GM21825 (cell line): ENCODE measurements around the gene HRH3.

Experiments used
- ATAC-seq: cut with Tn5 transposase; IDR thresholded peaks from one replicate; pipeline ENCODE4 v1.9.1; 2021; ENCODE audit warnings: mild to moderate bottlenecking, moderate library complexity; ENCODE audit not compliant: unreplicated experiment

The HRH3 gene

GRCh38 chr20:62230696-62231095, 10.6 kb upstream of the HRH3 start:
- ATAC-seq, result no peak

GRCh38 chr20:62230276-62230675, 10.2 kb upstream of the HRH3 start:
- no peak for ATAC-seq

GRCh38 chr20:62229667-62230066, 9.6 kb upstream of the HRH3 start:
- no peak for ATAC-seq

DNA sequence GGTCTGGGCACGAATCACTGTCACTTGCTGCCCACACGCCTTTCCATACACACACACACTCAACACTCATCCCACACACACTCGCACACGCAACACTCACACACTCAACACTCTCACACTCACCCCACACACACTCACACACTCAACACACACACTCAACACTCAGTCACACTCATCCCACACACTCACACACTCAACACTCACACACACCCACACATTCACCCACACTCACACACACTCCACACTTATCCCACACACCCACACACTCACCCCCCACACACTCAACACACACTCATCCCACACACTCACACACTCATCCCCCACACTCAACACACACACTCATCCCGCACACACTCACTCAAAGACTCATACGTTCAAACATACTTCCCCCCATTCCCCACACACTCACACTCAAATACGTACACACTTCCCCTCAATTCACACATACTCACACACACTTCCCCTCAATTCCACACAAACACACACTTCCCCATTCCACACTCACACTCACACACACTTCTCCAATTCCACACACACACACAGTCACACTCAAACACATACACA, 9.0 kb upstream of the HRH3 start:
- no peak for ATAC-seq

- no peak for ATAC-seq
These were observed 8.2 kb upstream of the HRH3 start for GRCh38 chr20:62227977-62228958.

DNA sequence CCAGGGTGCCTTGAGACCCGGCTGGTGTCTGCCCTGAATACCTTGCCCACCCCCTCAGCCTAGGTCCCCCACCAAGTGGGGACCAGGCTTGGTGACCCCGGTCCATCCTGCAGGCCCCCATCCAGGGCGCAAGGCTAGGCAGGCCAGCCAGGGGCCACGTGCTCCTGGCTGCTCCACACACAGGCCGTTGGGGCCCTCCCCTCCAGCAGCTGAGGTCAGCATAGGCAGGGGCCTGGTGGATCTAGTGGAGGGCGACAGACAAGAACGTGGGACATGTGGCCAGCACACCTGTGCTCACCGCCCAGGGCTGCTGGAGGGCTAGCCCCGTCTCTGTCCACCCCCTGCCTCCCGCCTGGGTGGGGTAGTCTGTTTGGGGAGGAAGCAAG, 7.5 kb upstream of the HRH3 start:
- ATAC-seq, result no peak

GRCh38 chr20:62226707-62227590, 6.9 kb upstream of the HRH3 start:
- no peak for ATAC-seq

- no peak for ATAC-seq
These were observed 6.0 kb upstream of the HRH3 start for GRCh38 chr20:62225820-62226635.

- ATAC-seq, result no peak
These were observed 4.9 kb upstream of the HRH3 start for GRCh38 chr20:62225026-62225425.

GRCh38 chr20:62224113-62224855, 4.2 kb upstream of the HRH3 start:
- no peak for ATAC-seq

DNA sequence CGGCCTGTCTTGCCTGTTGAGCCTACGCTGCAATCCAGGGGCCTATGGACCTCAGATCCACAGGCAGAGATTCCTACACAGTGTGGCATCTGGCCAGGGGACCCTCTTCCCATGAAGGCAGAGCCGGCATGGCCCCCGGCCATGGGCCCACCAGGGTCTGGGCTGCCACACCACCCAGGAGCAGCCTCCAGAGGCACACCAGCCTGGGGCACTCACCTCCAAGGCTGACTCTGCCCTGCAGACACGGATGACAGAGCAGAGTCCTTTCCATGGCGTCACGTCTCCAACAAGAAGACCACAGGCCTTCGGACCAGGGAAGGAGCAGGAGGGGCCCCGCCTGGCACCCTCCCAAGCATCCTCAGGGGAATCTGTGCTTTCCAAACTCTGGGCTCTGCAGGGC, 3.5 kb upstream of the HRH3 start:
- ATAC-seq, result no peak

DNA sequence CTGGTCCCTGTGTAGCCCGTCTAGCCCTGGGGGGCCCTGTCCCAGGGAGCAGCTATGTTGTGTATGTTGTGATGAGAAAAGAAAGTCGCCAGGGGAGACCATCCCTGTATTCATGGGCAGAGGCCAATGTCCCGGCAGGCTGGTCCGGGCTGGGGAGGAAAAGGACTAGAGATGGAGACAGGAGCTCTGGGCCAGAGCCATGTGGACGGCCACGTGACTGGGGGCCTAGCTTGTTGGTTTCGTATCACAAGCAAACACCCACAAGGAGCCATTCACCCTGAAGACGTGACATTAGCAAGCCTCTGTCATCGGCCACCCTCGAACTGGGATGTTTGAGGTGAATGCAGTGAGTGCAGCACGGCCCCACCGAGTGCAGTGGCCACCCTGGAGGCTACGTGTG, 2.9 kb upstream of the HRH3 start:
- ATAC-seq, result no peak

- ATAC-seq, result no peak
These were observed 2.3 kb upstream of the HRH3 start for GRCh38 chr20:62222266-62222850.

- no peak for ATAC-seq
These were observed 839 bp upstream of the HRH3 start for GRCh38 chr20:62220666-62221568.

DNA sequence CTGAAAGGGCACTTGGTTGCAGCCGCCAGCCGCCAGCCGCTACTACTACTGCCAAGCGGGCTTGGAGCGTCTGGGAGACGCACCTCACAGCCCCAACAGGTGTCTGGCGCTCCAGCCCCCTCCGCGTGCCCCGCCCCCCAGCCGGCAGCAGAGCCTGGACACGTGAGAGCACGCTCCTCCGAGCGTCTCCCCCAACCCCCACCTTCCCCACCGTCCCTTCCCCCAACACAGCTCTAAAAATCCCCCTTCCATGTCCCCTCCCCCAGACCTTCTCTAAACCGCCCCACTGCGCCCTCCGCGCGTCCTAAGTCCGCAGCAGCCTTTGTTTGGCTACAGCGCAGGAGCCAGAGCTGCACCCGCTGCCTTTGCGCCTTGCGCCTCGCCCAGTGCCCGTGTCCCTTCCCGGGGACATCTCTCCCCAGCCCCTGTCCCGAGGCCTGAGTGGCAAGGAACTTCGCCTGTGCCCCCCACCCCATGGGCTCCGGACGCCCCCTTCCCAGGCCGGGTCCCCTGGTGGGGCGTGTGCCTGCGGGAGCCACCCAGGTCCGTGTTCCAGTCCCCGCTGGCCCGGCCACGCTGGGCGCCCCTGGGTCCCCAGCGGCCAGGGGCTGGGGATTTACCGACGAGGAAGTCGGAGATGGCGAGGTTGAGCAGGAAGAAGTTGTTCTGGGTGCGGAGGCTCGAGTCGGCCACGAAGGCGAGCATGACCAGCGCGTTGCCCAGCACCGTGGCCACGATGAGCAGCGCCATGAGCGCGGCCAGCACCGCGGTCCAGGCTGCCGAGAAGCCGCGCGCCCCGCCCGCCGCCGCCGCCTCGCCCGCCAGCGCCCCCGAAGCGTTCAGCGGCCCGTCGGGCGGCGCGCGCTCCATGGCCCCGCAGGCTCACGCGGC, 732 bp downstream of the HRH3 start:
- ATAC-seq, result no peak

GRCh38 chr20:62217913-62218773, 1.9 kb downstream of the HRH3 start:
- no peak for ATAC-seq
